Activated B cell treated with CpG ODN at 0.5 μM for 24 hours (primary cell): ENCODE measurements around the gene EYA3. TPM values are rescaled to one million over a fixed set of nuclear protein-coding genes. Genes with fewer than 3 reads are reported as not detected.

Source experiments
- ATAC-seq: fragments of 200-7000 bp; cut with Tn5 transposase; one replicate; pipeline ENCODE4 v1.10.0; 2021; ENCODE audit warnings: low read depth, mild to moderate bottlenecking, moderate library complexity
- CTCF ChIA-PET: fragments of 350-600 bp; sonication (Branson Sonifier 250); formaldehyde crosslinking; loops from one replicate; lab custom pipeline; 2021; ENCODE audit warnings: antibody characterized with exemption; lab: Charles Lee
- POLR2A ChIA-PET: fragments of 350-600 bp; sonication (Branson Sonifier 250); formaldehyde crosslinking; loops from one replicate; lab custom pipeline; 2021; ENCODE audit warnings: antibody characterized with exemption; lab: Charles Lee
- DNase-seq: peaks from one replicate; pipeline ENCODE4 v3.0.0; 2022
- H3K27ac Mint-ChIP-seq: one replicate; pipeline ENCODE4 v1.8.0; 2020; ENCODE audit warnings: mixed read lengths
- H3K27me3 Mint-ChIP-seq: one replicate; pipeline ENCODE4 v1.8.0; 2021; ENCODE audit warnings: mixed read lengths
- H3K36me3 Mint-ChIP-seq: one replicate; pipeline ENCODE4 v1.8.0; 2021; ENCODE audit warnings: low read depth, mixed read lengths
- H3K4me1 Mint-ChIP-seq: one replicate; pipeline ENCODE4 v1.8.0; 2021; ENCODE audit warnings: mixed read lengths
- H3K4me3 Mint-ChIP-seq: one replicate; pipeline ENCODE4 v1.8.0; 2020; ENCODE audit warnings: mild to moderate bottlenecking, mixed read lengths
- H3K9me3 Mint-ChIP-seq: one replicate; pipeline ENCODE4 v1.8.0; 2020; ENCODE audit warnings: mixed read lengths
- CTCF ChIP-seq: fragments of 200-600 bp; IDR thresholded peaks from one replicate; pipeline ENCODE4 v1.8.0; 2022; ENCODE audit warnings: antibody characterized with exemption, mild to moderate bottlenecking
- intact Hi-C: fragments of 100-400 bp; cut with micrococcal nuclease; formaldehyde crosslinking; loops from one replicate; pipeline ENCODE4 v1.15.1; 2024
- total RNA-seq: library from RNA; stranded (reverse); gene quantifications from 2 replicates; pipeline ENCODE4 v1.2.3, GENCODE V29; 2022

EYA3 gene
- total RNA-seq, 1 donor from 2014 or later = 31.0 TPM

- TF ChIP-seq CTCF = no peak
- ATAC-seq (no peak), DNase-seq (no peak)
- H3K36me3 Mint-ChIP-seq = no peaks in the 10 kb centered on the region
- H3K4me3 Mint-ChIP-seq = no peak overlapping the region
- ChIA-PET POLR2A (interaction anchor here (0.6 to 0.8 kb wide), 3 partner anchors 123 to 396 kb away, joined by 3 to 11 read pairs (median 5); no protein-coding TSS in a partner anchor), CTCF (interaction anchor here (0.6 kb wide), 1 partner anchor 17 kb away, joined by 3 read pairs; no protein-coding TSS in a partner anchor)
- intact Hi-C loops = no loop called here
- H3K27me3 Mint-ChIP-seq = no peaks in the 10 kb centered on the region
- no peaks in the 10 kb centered on the region for H3K9me3 Mint-ChIP-seq
- H3K27ac Mint-ChIP-seq = no peak overlapping the region
- H3K4me1 Mint-ChIP-seq = no peaks in the 10 kb centered on the region
Observed at GRCh38 chr1:28097100-28097472, 8.7 kb upstream of the EYA3 start.

- H3K27ac Mint-ChIP-seq = no peak overlapping the region
- H3K4me3 Mint-ChIP-seq = no peak overlapping the region
Observed at GRCh38 chr1:28096210-28097099, 8.0 kb upstream of the EYA3 start.

GRCh38 chr1:28091043-28091781, 2.8 kb upstream of the EYA3 start:
- peak overlapping the region; percentile 54 for H3K27ac Mint-ChIP-seq
- TF ChIP-seq CTCF = peak; percentile 84
- DNase-seq = peak; percentile 50
- H3K27me3 Mint-ChIP-seq = no peaks in the 10 kb centered on the region
- CTCF ChIA-PET = interaction anchor here (0.6 to 7.3 kb wide), 26 partner anchors 8 to 234 kb away, joined by 3 to 236 read pairs (median 5); partner anchors contain the start of genes ATP5IF1 and PTAFR
- peaks cover 27% of the 10 kb centered on the region for H3K4me1 Mint-ChIP-seq
- no peaks in the 10 kb centered on the region for H3K9me3 Mint-ChIP-seq
- intact Hi-C loops = loop anchor here (1.0 to 2.0 kb wide), 5 partner anchors 20 to 118 kb away; no protein-coding TSS in a partner anchor
- H3K36me3 Mint-ChIP-seq = peaks cover 11% of the 10 kb centered on the region
- peak overlapping the region; percentile 69 for H3K4me3 Mint-ChIP-seq
- POLR2A ChIA-PET = interaction anchor here (0.5 to 1.9 kb wide), 10 partner anchors 57 to 154 kb away, joined by 3 to 9 read pairs (median 6); partner anchors contain the start of gene PTAFR
- no peak for ATAC-seq

More at GRCh38 chr1:28096210-28097099, 8.0 kb upstream of the EYA3 start:
- TF ChIP-seq CTCF = no peak
- H3K36me3 Mint-ChIP-seq = no peaks in the 10 kb centered on the region
- intact Hi-C loops = no loop called here
- ATAC-seq (no peak), DNase-seq (no peak)
- ChIA-PET CTCF (interaction anchor here (0.6 kb wide), 1 partner anchor 18 kb away, joined by 3 read pairs; no protein-coding TSS in a partner anchor), POLR2A (interaction anchor here (0.6 to 0.8 kb wide), 5 partner anchors 81 to 557 kb away, joined by 3 to 11 read pairs (median 6); no protein-coding TSS in a partner anchor)
- H3K9me3 Mint-ChIP-seq = no peaks in the 10 kb centered on the region
- H3K4me1 Mint-ChIP-seq = no peaks in the 10 kb centered on the region
- no peaks in the 10 kb centered on the region for H3K27me3 Mint-ChIP-seq

- CTCF ChIA-PET = interaction anchor here (1.1 to 7.3 kb wide), 7 partner anchors 13 to 418 kb away, joined by 3 to 236 read pairs (median 3); partner anchors contain the start of gene PTAFR
- peak overlapping the region; percentile 98 for H3K27ac Mint-ChIP-seq
- H3K9me3 Mint-ChIP-seq = no peaks in the 10 kb centered on the region
- peaks cover 14% of the 10 kb centered on the region for H3K36me3 Mint-ChIP-seq
- H3K4me3 Mint-ChIP-seq = peak overlapping the region; percentile 98
- no peak for DNase-seq
- no peaks in the 10 kb centered on the region for H3K27me3 Mint-ChIP-seq
- TF ChIP-seq CTCF = no peak
- peaks cover 43% of the 10 kb centered on the region for H3K4me1 Mint-ChIP-seq
- intact Hi-C loops = loop anchor here (1.0 to 5.0 kb wide), 5 partner anchors 31 to 420 kb away; partner anchors contain the start of genes PTAFR and RCC1
- no peak for ATAC-seq
- POLR2A ChIA-PET = interaction anchor here (0.6 to 2.0 kb wide), 19 partner anchors 9 to 649 kb away, joined by 3 to 19 read pairs (median 7); partner anchors contain the start of genes ATP5IF1, MED18, PPP1R8 and PTAFR
Observed at GRCh38 chr1:28087614-28088167, 719 bp downstream of the EYA3 start.
